Central memory CD8-positive, alpha-beta T cell (primary cell): Measurements from ENCODE around the gene ANKRD27.

Experiments
- ATAC-seq: fragments of 150-1000 bp; cut with Tn5 transposase; replicated peaks from 2 replicates; pipeline ENCODE4 v1.10.0; 2022; ENCODE audit warnings: mild to moderate bottlenecking, moderate FRiP score, moderate number of reproducible peaks; ENCODE audit not compliant: poor library complexity, severe bottlenecking; ENCODE audit errors: extremely low read depth
- DNase-seq, 2 donors: peaks; one replicate each; pipeline ENCODE4 v3.0.0; 2021; ENCODE audit warnings: low spot score in 2 of 2
- H3K27ac Mint-ChIP-seq: one replicate; pipeline ENCODE4 v1.8.0; 2022; ENCODE audit warnings: low read depth, mild to moderate bottlenecking, moderate library complexity, mixed read lengths
- H3K27me3 Mint-ChIP-seq: one replicate; pipeline ENCODE4 v1.8.0; 2022; ENCODE audit warnings: mixed read lengths
- H3K36me3 Mint-ChIP-seq: one replicate; pipeline ENCODE4 v1.8.0; 2022; ENCODE audit warnings: mild to moderate bottlenecking, moderate library complexity, mixed read lengths; ENCODE audit not compliant: insufficient read depth
- H3K4me1 Mint-ChIP-seq: one replicate; pipeline ENCODE4 v1.8.0; 2022; ENCODE audit warnings: mixed read lengths
- H3K4me3 Mint-ChIP-seq: one replicate; pipeline ENCODE4 v1.8.0; 2022; ENCODE audit warnings: mild to moderate bottlenecking, moderate library complexity, mixed read lengths
- H3K9me3 Mint-ChIP-seq: one replicate; pipeline ENCODE4 v1.8.0; 2022; ENCODE audit warnings: mixed read lengths

The ANKRD27 gene

DNA sequence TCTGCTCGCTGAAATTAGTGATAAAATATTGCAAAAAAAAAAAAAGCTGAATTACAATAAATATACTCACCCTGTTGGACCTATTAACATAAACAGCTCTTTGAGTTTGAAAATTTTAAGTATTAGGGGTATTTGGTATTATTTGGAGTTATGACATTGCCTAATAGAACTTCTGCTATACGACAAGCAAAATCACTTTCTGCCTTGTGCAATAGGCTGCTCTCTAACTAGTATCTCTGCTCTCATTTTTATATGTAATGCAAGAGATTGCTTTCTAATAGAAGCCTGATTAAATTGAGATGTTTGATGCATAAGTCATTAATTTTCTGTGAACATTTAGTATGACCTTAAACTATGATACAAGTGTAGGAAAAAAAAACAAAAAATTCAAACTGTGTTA lies 6.0 kb upstream of the ANKRD27 start:
- H3K27ac Mint-ChIP-seq: no peak overlapping the region
- H3K4me3 Mint-ChIP-seq: no peak overlapping the region
- no peaks in the 10 kb centered on the region for H3K9me3 Mint-ChIP-seq
- no peak for ATAC-seq
- no peak for DNase-seq
- H3K27me3 Mint-ChIP-seq: peaks cover 9% of the 10 kb centered on the region
- H3K4me1 Mint-ChIP-seq: peaks cover 4% of the 10 kb centered on the region
- no peaks in the 10 kb centered on the region for H3K36me3 Mint-ChIP-seq

GRCh38 chr19:32677657-32678056 lies 2.7 kb upstream of the ANKRD27 start:
- peaks cover 9% of the 10 kb centered on the region for H3K27me3 Mint-ChIP-seq
- peaks cover 23% of the 10 kb centered on the region for H3K4me1 Mint-ChIP-seq
- no peaks in the 10 kb centered on the region for H3K9me3 Mint-ChIP-seq
- peaks cover 6% of the 10 kb centered on the region for H3K36me3 Mint-ChIP-seq
- ATAC-seq: no peak
- DNase-seq: no peak
- H3K4me3 Mint-ChIP-seq: peak overlapping the region; percentile 45
- no peak overlapping the region for H3K27ac Mint-ChIP-seq

DNA sequence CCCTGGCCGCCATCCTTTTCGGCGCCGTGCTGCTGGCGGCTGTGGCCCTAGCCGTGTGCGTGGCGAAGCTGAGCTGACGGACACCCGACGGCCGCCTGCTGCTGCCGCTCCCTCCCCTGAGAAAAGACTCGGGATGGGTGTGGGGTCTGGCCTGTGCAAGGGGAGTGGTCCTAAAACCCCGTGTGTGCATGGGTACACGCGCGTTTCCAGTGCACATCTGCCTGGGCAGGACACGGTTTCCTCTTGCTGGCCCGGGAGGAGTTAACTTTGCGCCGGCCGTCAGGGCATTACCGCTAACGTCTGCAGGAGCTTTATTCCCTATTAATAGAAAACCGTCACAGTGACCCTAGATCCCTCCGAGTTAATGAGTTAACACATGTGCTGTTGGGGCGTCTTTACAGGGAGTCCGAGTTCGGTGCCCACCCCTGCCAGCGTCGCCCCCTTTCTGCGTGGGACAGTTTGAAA lies 1.9 kb upstream of the ANKRD27 start:
- Mint-ChIP-seq H3K4me1 (peaks cover 30% of the 10 kb centered on the region), H3K36me3 (peaks cover 6% of the 10 kb centered on the region), H3K27ac (no peak overlapping the region), H3K4me3 (peak overlapping the region; percentile 45), H3K9me3 (no peaks in the 10 kb centered on the region), H3K27me3 (peaks cover 9% of the 10 kb centered on the region)
- no peak for DNase-seq
- ATAC-seq: no peak

GRCh38 chr19:32676186-32676894 lies 1.4 kb upstream of the ANKRD27 start:
- Mint-ChIP-seq H3K36me3 (peaks cover 6% of the 10 kb centered on the region), H3K9me3 (no peaks in the 10 kb centered on the region), H3K4me3 (peak overlapping the region; percentile 87), H3K27ac (no peak overlapping the region), H3K27me3 (peaks cover 9% of the 10 kb centered on the region), H3K4me1 (peaks cover 32% of the 10 kb centered on the region)
- no peak for ATAC-seq
- DNase-seq: no peak

GRCh38 chr19:32675720-32676185 lies 773 bp upstream of the ANKRD27 start, which contains the start of gene RGS9BP:
Gene RGS9BP (plus strand): TSS chr19:32675848. CDS start chr19:32676264, 416 bp downstream.
- DNase-seq (peak; percentile 41 to 45), ATAC-seq (peak; percentile 58)
- no peaks in the 10 kb centered on the region for H3K9me3 Mint-ChIP-seq
- peaks cover 32% of the 10 kb centered on the region for H3K4me1 Mint-ChIP-seq
- peaks cover 6% of the 10 kb centered on the region for H3K36me3 Mint-ChIP-seq
- H3K27ac Mint-ChIP-seq: peak within 1 kb of the TSS; percentile 64
- H3K27me3 Mint-ChIP-seq: peaks cover 9% of the 10 kb centered on the region
- H3K4me3 Mint-ChIP-seq: peak within 1 kb of the TSS; percentile 87

GRCh38 chr19:32674153-32674930 lies 638 bp downstream of the ANKRD27 start:
- peak; percentile 0 for ATAC-seq
- Mint-ChIP-seq H3K9me3 (no peaks in the 10 kb centered on the region), H3K27ac (peak overlapping the region; percentile 64), H3K4me1 (peaks cover 41% of the 10 kb centered on the region), H3K27me3 (peaks cover 9% of the 10 kb centered on the region), H3K4me3 (peak overlapping the region; percentile 87), H3K36me3 (peaks cover 7% of the 10 kb centered on the region)
- no peak for DNase-seq

- no peaks in the 10 kb centered on the region for H3K9me3 Mint-ChIP-seq
- no peak for DNase-seq
- peaks cover 7% of the 10 kb centered on the region for H3K36me3 Mint-ChIP-seq
- peak overlapping the region; percentile 62 for H3K27ac Mint-ChIP-seq
- H3K4me3 Mint-ChIP-seq: peak overlapping the region; percentile 87
- ATAC-seq: no peak
- H3K4me1 Mint-ChIP-seq: peaks cover 48% of the 10 kb centered on the region
- peaks cover 9% of the 10 kb centered on the region for H3K27me3 Mint-ChIP-seq
These were observed 1.4 kb downstream of the ANKRD27 start for GRCh38 chr19:32673573-32673972.

GRCh38 chr19:32672841-32673240 lies 2.1 kb downstream of the ANKRD27 start:
- peaks cover 50% of the 10 kb centered on the region for H3K4me1 Mint-ChIP-seq
- DNase-seq: no peak
- no peak overlapping the region for H3K27ac Mint-ChIP-seq
- ATAC-seq: no peak
- H3K36me3 Mint-ChIP-seq: peaks cover 10% of the 10 kb centered on the region
- no peaks in the 10 kb centered on the region for H3K9me3 Mint-ChIP-seq
- peaks cover 8% of the 10 kb centered on the region for H3K27me3 Mint-ChIP-seq
- H3K4me3 Mint-ChIP-seq: peak overlapping the region; percentile 87

DNA sequence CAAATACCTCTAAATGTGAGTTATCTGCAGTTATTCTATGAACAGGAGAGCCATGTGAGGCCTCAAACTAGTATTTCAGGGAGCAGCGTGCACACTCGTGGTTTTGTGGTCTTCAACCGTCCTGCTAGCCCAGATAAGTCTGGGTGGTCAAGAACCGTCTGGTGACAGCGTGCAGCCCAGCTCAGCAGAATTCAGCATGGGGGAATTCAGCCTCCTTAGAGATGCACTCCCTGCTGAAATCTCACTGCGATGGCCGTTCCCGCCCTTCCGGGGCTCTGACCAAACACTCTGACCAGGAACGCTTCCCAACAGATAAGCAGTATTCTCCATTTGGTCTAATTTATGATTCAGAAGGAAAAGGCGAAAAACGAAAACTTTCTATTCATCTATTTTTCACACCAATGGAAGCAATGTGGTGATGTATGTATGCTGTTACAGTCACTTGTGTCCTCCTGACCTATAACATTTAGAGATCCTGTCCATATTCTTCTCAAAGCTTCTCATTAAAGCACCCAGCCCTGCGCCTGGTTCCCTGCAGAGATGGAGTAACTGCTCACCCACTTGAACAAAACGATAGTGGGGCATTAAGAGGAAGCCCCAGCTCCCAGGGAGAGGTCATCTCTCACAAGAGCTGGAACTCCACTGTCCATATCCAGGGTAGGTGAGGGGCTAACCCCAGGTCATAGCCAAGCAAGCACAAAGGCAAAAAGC lies 2.9 kb downstream of the ANKRD27 start:
- H3K27me3 Mint-ChIP-seq: peaks cover under 1% of the 10 kb centered on the region
- ATAC-seq (no peak), DNase-seq (no peak)
- no peaks in the 10 kb centered on the region for H3K9me3 Mint-ChIP-seq
- no peak overlapping the region for H3K4me3 Mint-ChIP-seq
- peaks cover 12% of the 10 kb centered on the region for H3K36me3 Mint-ChIP-seq
- H3K4me1 Mint-ChIP-seq: peaks cover 45% of the 10 kb centered on the region
- H3K27ac Mint-ChIP-seq: no peak overlapping the region

DNA sequence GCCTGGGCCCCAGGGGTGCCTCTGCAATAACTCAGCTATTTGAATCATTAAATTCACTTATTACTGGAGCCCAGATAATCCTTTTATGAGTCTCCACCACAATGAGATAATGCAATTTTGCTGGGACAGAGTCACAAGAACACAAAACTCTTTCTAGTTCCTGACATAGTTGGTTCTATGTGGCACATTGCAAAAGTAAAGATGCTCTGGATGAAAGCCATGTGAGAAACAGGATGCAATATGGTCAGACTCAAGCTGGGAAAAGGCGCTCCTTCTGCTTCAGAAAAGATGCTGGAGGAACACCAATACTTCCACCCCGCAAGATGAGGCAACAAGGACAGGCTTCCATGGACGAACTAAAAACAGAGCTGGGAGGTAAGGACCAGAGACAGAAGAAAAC lies 5.7 kb downstream of the ANKRD27 start:
- Mint-ChIP-seq H3K36me3 (peaks cover 19% of the 10 kb centered on the region), H3K4me1 (peaks cover 44% of the 10 kb centered on the region), H3K27ac (no peak overlapping the region), H3K27me3 (no peaks in the 10 kb centered on the region), H3K4me3 (no peak overlapping the region), H3K9me3 (no peaks in the 10 kb centered on the region)
- no peak for ATAC-seq
- no peak for DNase-seq

DNA sequence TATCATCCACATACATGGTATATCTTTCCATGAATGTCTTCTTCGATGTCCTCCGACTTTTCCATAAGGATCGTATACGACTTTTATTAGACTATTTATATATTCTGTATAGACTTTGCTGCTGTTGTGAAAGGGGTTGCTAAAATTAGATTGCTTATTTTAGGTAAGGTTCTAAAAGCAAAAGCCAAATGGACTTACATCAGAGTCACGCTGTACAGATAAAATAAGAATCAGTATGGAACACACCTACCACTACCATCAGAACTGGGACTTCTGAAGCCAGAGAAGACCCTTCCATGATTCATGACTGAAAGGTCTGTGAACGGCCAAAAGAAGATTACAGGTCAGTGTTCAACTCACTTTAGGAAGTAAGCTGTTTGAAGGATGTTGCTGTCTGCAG lies 8.9 kb downstream of the ANKRD27 start:
- ATAC-seq (no peak), DNase-seq (no peak)
- H3K36me3 Mint-ChIP-seq: peaks cover 20% of the 10 kb centered on the region
- H3K4me1 Mint-ChIP-seq: peaks cover 26% of the 10 kb centered on the region
- no peak overlapping the region for H3K4me3 Mint-ChIP-seq
- H3K27ac Mint-ChIP-seq: no peak overlapping the region
- no peaks in the 10 kb centered on the region for H3K9me3 Mint-ChIP-seq
- no peaks in the 10 kb centered on the region for H3K27me3 Mint-ChIP-seq

GRCh38 chr19:32662186-32662585 lies 12.8 kb downstream of the ANKRD27 start:
- Mint-ChIP-seq H3K27me3 (no peaks in the 10 kb centered on the region), H3K4me3 (no peak overlapping the region), H3K9me3 (no peaks in the 10 kb centered on the region), H3K36me3 (peaks cover 27% of the 10 kb centered on the region), H3K4me1 (peaks cover 16% of the 10 kb centered on the region), H3K27ac (no peak overlapping the region)
- ATAC-seq (no peak), DNase-seq (no peak)
